Measurements from ENCODE around the gene CDH15.
A peak's percentile ranks its signal among the peaks of the same experiment; 100 is the strongest.

CDH15 gene

GRCh38 chr16:89171216-89172170 is at the start of gene CDH15:
Gene CDH15, plus strand, starts transcription at chr16:89171748. Its CDS starts 84 bp downstream, at chr16:89171832.
- Mint-ChIP-seq H3K9me3 (ENCODE audit: low read depth) (no peaks in the 10 kb centered on the region), H3K27ac (no peak within 1 kb of the TSS), H3K36me3 (no peaks in the 10 kb centered on the region), H3K4me3 (peak within 1 kb of the TSS; percentile 76), H3K4me1 (ENCODE audit: low read depth) (peaks cover 5% of the 10 kb centered on the region), H3K27me3 (no peaks in the 10 kb centered on the region)

GRCh38 chr16:89122322-89122851 is 49.2 kb upstream of the CDH15 start:
- Mint-ChIP-seq H3K4me1 (ENCODE audit: low read depth) (peaks cover 36% of the 10 kb centered on the region), H3K4me3 (no peak overlapping the region), H3K36me3 (peaks cover 6% of the 10 kb centered on the region), H3K9me3 (ENCODE audit: low read depth) (no peaks in the 10 kb centered on the region), H3K27ac (peak overlapping the region; percentile 50), H3K27me3 (no peaks in the 10 kb centered on the region)

GRCh38 chr16:89123001-89123830 is 48.3 kb upstream of the CDH15 start:
- no peaks in the 10 kb centered on the region for H3K9me3 Mint-ChIP-seq (ENCODE audit: low read depth)
- no peaks in the 10 kb centered on the region for H3K27me3 Mint-ChIP-seq
- H3K27ac Mint-ChIP-seq, result peak overlapping the region; percentile 16

GRCh38 chr16:89123831-89124100 is 47.8 kb upstream of the CDH15 start:
- Mint-ChIP-seq H3K27ac (peak overlapping the region; percentile 54), H3K9me3 (ENCODE audit: low read depth) (no peaks in the 10 kb centered on the region), H3K27me3 (no peaks in the 10 kb centered on the region), H3K4me1 (ENCODE audit: low read depth) (peaks cover 31% of the 10 kb centered on the region), H3K36me3 (peaks cover 4% of the 10 kb centered on the region), H3K4me3 (no peak overlapping the region)

More at GRCh38 chr16:89123001-89123830, 48.3 kb upstream of the CDH15 start:
- Mint-ChIP-seq H3K4me1 (ENCODE audit: low read depth) (peaks cover 33% of the 10 kb centered on the region), H3K4me3 (no peak overlapping the region), H3K36me3 (peaks cover 6% of the 10 kb centered on the region)

- Mint-ChIP-seq H3K36me3 (peaks cover 11% of the 10 kb centered on the region), H3K27ac (no peak overlapping the region), H3K4me1 (ENCODE audit: low read depth) (peaks cover 13% of the 10 kb centered on the region), H3K4me3 (no peak overlapping the region), H3K27me3 (no peaks in the 10 kb centered on the region), H3K9me3 (ENCODE audit: low read depth) (no peaks in the 10 kb centered on the region)
These were observed 42.2 kb upstream of the CDH15 start for GRCh38 chr16:89129378-89129777.

GRCh38 chr16:89130448-89130847 is 41.1 kb upstream of the CDH15 start:
- Mint-ChIP-seq H3K9me3 (ENCODE audit: low read depth) (no peaks in the 10 kb centered on the region), H3K36me3 (peaks cover 11% of the 10 kb centered on the region), H3K27me3 (no peaks in the 10 kb centered on the region), H3K27ac (no peak overlapping the region), H3K4me3 (no peak overlapping the region), H3K4me1 (ENCODE audit: low read depth) (peaks cover 13% of the 10 kb centered on the region)

- Mint-ChIP-seq H3K36me3 (peaks cover 7% of the 10 kb centered on the region), H3K4me1 (ENCODE audit: low read depth) (peaks cover 13% of the 10 kb centered on the region), H3K4me3 (no peak overlapping the region)
These were observed 39.8 kb upstream of the CDH15 start for GRCh38 chr16:89131783-89132182.

GRCh38 chr16:89132194-89133005 is 39.1 kb upstream of the CDH15 start:
- no peaks in the 10 kb centered on the region for H3K9me3 Mint-ChIP-seq (ENCODE audit: low read depth)
- no peak overlapping the region for H3K4me3 Mint-ChIP-seq
- H3K27me3 Mint-ChIP-seq, result no peaks in the 10 kb centered on the region
- H3K4me1 Mint-ChIP-seq (ENCODE audit: low read depth), result peaks cover 11% of the 10 kb centered on the region
- H3K36me3 Mint-ChIP-seq, result peaks cover 7% of the 10 kb centered on the region
- H3K27ac Mint-ChIP-seq, result no peak overlapping the region

More at GRCh38 chr16:89131783-89132182, 39.8 kb upstream of the CDH15 start:
- H3K27ac Mint-ChIP-seq, result no peak overlapping the region
- H3K9me3 Mint-ChIP-seq (ENCODE audit: low read depth), result no peaks in the 10 kb centered on the region
- no peaks in the 10 kb centered on the region for H3K27me3 Mint-ChIP-seq

GRCh38 chr16:89133457-89134127 is 38.0 kb upstream of the CDH15 start:
- Mint-ChIP-seq H3K27ac (no peak overlapping the region), H3K36me3 (peaks cover 7% of the 10 kb centered on the region), H3K27me3 (no peaks in the 10 kb centered on the region), H3K4me3 (no peak overlapping the region), H3K9me3 (ENCODE audit: low read depth) (no peaks in the 10 kb centered on the region), H3K4me1 (ENCODE audit: low read depth) (peaks cover 11% of the 10 kb centered on the region)

GRCh38 chr16:89134269-89134668 is 37.3 kb upstream of the CDH15 start:
- H3K4me1 Mint-ChIP-seq (ENCODE audit: low read depth), result peaks cover 8% of the 10 kb centered on the region
- no peaks in the 10 kb centered on the region for H3K9me3 Mint-ChIP-seq (ENCODE audit: low read depth)
- no peak overlapping the region for H3K4me3 Mint-ChIP-seq
- no peaks in the 10 kb centered on the region for H3K27me3 Mint-ChIP-seq
- H3K27ac Mint-ChIP-seq, result no peak overlapping the region
- H3K36me3 Mint-ChIP-seq, result peaks cover 5% of the 10 kb centered on the region

GRCh38 chr16:89135166-89135565 is 36.4 kb upstream of the CDH15 start:
- no peaks in the 10 kb centered on the region for H3K36me3 Mint-ChIP-seq
- no peak overlapping the region for H3K27ac Mint-ChIP-seq
- no peaks in the 10 kb centered on the region for H3K27me3 Mint-ChIP-seq
- H3K4me1 Mint-ChIP-seq (ENCODE audit: low read depth), result peaks cover 5% of the 10 kb centered on the region
- no peak overlapping the region for H3K4me3 Mint-ChIP-seq
- H3K9me3 Mint-ChIP-seq (ENCODE audit: low read depth), result no peaks in the 10 kb centered on the region

- Mint-ChIP-seq H3K4me1 (ENCODE audit: low read depth) (peaks cover 5% of the 10 kb centered on the region), H3K27ac (no peak overlapping the region), H3K9me3 (ENCODE audit: low read depth) (no peaks in the 10 kb centered on the region), H3K27me3 (no peaks in the 10 kb centered on the region), H3K4me3 (no peak overlapping the region), H3K36me3 (no peaks in the 10 kb centered on the region)
These were observed 35.4 kb upstream of the CDH15 start for GRCh38 chr16:89135971-89136765.

GRCh38 chr16:89136931-89137330 is 34.6 kb upstream of the CDH15 start:
- Mint-ChIP-seq H3K4me3 (no peak overlapping the region), H3K27me3 (no peaks in the 10 kb centered on the region), H3K36me3 (no peaks in the 10 kb centered on the region), H3K4me1 (ENCODE audit: low read depth) (peaks cover 2% of the 10 kb centered on the region), H3K27ac (no peak overlapping the region), H3K9me3 (ENCODE audit: low read depth) (no peaks in the 10 kb centered on the region)

Data from activated naive CD8-positive, alpha-beta T cell (primary cell).